ENCODE results near the gene CENPH.
"Not testable (repeated sequence)": the region's sequence is repeated elsewhere in the genome, so short reads cannot be mapped to it uniquely, and the experiment has no call there.

Gene CENPH

GRCh38 chr5:69252437-69252836 is 63.1 kb downstream of the CENPH start:
- Histone ChIP-seq H3K27me3 (ENCODE audit: insufficient read depth, poor library complexity, severe bottlenecking) (no peaks in the 10 kb centered on the region), H3K27ac (replicated peaks) (no peak overlapping the region), H3K4me3 (replicated peaks; ENCODE audit: insufficient read depth, low read length) (no peak overlapping the region)
- no peak for DNase-seq (ENCODE audit: low read depth in 1 of 2, low spot score in 1 of 2)
- no peak for TF ChIP-seq SPI1 (IDR thresholded peaks at IDR 0.05; ENCODE audit: borderline replicate concordance, low read depth)
- no peak for TF ChIP-seq POLR2AphosphoS5 (IDR thresholded peaks at IDR 0.05; ENCODE audit: low read depth)
- TF ChIP-seq CTCF (IDR thresholded peaks at IDR 0.05; ENCODE audit: insufficient read depth, low read length): no peak
- no peak for TF ChIP-seq GABPA (IDR thresholded peaks at IDR 0.05; ENCODE audit: low read depth)
- no peak for TF ChIP-seq REST (IDR thresholded peaks at IDR 0.05; ENCODE audit: insufficient replicate concordance, low read depth)

GRCh38 chr5:69255940-69256339 is 66.6 kb downstream of the CENPH start:
- not testable (repeated sequence) for H3K27ac ChIP-seq (replicated peaks); DNase-seq (ENCODE audit: low read depth in 1 of 2, low spot score in 1 of 2)

GRCh38 chr5:69257577-69257976 is 68.2 kb downstream of the CENPH start:
- H3K27ac ChIP-seq (replicated peaks): no peak overlapping the region
- TF ChIP-seq GABPA (IDR thresholded peaks at IDR 0.05; ENCODE audit: low read depth) (no peak), POLR2AphosphoS5 (IDR thresholded peaks at IDR 0.05; ENCODE audit: low read depth) (no peak), REST (IDR thresholded peaks at IDR 0.05; ENCODE audit: insufficient replicate concordance, low read depth) (no peak), SPI1 (IDR thresholded peaks at IDR 0.05; ENCODE audit: borderline replicate concordance, low read depth) (no peak), CTCF (IDR thresholded peaks at IDR 0.05; ENCODE audit: insufficient read depth, low read length) (no peak)
- no peak for DNase-seq (ENCODE audit: low read depth in 1 of 2, low spot score in 1 of 2)
- no peaks in the 10 kb centered on the region for H3K27me3 ChIP-seq (ENCODE audit: insufficient read depth, poor library complexity, severe bottlenecking)
- H3K4me3 ChIP-seq (replicated peaks; ENCODE audit: insufficient read depth, low read length): no peak overlapping the region

More at GRCh38 chr5:69255940-69256339, 66.6 kb downstream of the CENPH start:
- H3K27me3 ChIP-seq (ENCODE audit: insufficient read depth, poor library complexity, severe bottlenecking); H3K4me3 ChIP-seq (replicated peaks; ENCODE audit: insufficient read depth, low read length): not testable (repeated sequence)
